C4-2B (cell line): Measurements from ENCODE around the gene EHD1.
A peak's percentile ranks its signal among the peaks of the same experiment; 100 is the strongest.

ENCODE experiments used
- H3K27ac ChIP-seq: fragments of 450-650 bp; 2 replicates; pipeline ENCODE4 v1.5.1; 2017
- ZFX ChIP-seq: fragments of 450-650 bp; IDR thresholded peaks from 2 replicates; pipeline ENCODE4 v1.6.1; 2017
- TF ChIP-seq, protein P1 (sequence below): fragments of 450-650 bp; conservative IDR thresholded peaks from 2 replicates; pipeline ENCODE4 v1.5.1; 2017; ENCODE audit warnings: mild to moderate bottlenecking

EHD1 gene

DNA sequence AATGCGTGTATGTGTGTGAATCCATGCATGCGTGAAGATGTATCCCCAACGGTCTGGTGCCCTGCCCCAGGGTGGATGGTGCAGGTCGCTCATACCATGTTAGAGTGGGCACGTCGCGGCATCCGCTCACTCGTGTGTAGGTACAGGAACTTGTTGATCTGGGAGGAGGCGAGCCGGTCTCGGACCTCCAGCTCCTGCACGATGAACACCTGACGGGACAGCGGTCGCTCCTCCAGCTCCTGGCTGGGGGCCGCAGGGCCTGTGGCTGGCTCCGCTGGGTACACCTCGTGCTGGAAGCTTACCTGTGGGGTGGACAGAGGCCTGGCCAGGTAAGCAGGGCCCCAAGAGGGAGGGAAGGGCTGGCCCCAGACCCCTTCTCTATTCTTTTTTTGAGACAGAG, 20.1 kb upstream of the EHD1 start:
- H3K27ac ChIP-seq: no peak overlapping the region
- TF ChIP-seq, protein P1, sequence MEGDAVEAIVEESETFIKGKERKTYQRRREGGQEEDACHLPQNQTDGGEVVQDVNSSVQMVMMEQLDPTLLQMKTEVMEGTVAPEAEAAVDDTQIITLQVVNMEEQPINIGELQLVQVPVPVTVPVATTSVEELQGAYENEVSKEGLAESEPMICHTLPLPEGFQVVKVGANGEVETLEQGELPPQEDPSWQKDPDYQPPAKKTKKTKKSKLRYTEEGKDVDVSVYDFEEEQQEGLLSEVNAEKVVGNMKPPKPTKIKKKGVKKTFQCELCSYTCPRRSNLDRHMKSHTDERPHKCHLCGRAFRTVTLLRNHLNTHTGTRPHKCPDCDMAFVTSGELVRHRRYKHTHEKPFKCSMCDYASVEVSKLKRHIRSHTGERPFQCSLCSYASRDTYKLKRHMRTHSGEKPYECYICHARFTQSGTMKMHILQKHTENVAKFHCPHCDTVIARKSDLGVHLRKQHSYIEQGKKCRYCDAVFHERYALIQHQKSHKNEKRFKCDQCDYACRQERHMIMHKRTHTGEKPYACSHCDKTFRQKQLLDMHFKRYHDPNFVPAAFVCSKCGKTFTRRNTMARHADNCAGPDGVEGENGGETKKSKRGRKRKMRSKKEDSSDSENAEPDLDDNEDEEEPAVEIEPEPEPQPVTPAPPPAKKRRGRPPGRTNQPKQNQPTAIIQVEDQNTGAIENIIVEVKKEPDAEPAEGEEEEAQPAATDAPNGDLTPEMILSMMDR: no peak
- TF ChIP-seq ZFX: no peak

GRCh38 chr11:64898076-64898445, 19.6 kb upstream of the EHD1 start:
- H3K27ac ChIP-seq: no peak overlapping the region
- TF ChIP-seq, protein P1: no peak
- TF ChIP-seq ZFX: no peak

DNA sequence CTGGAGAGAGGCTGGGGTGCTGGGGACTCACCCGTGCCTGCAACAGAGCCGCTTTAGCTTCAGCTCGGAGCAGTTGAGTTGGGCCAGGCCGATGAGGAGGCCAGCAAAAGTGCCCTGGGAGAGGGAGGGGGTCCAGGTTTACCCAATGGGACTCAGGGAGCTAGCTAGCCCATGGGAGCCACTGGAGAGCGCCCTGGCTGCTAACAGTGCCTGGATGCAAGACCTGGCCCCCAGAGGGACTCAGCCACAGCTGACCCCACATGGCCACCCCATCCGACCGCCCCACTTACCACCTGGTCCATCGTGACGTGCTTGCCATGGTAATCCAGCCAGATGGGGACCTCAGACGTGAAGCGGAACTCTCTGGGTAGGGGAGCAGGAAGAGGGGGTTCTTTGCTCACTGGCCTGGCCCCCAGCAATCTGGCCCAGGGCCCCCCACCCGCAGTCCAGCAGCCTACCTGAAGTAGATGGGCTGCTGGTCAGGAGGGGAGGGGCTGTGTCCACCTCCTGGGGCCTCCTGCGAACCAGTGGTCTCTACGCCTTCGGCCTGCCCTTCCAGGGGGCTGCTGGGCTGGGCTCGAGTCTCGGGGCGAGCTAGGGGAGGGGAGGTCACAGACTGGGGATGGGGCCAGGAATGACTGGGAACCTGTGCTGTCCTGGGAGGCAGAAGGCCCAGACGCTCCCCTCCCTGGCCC, 19.1 kb upstream of the EHD1 start:
- no peak for TF ChIP-seq ZFX
- TF ChIP-seq, protein P1: no peak
- H3K27ac ChIP-seq: no peak overlapping the region

DNA sequence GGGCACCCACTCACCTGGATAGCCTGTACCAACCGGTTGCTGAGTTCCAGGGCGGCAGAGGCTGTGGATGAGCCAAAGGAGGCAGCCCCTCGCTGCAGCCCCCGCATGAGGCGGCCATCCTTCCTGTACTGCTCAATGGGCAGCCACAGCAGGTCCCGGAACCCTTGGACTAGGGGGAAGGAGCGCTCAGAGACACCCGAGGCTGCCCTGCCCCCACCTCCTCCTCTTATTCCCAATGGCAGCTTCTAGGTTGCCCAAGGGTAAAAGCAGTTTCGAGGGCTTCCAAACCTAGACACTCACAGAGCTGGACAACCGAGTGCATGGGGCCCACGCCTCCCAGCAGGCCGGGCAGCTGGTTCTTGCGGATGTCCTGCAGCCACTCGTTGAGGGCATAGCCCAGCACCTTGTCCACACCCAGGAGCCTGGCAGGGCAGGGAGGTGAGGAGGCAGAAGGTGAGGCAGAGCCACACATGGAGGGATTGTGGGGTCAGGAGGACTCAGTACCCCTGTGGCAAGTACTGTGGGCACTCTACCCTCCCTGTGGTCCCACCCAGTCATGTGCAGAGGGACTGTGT, 18.1 kb upstream of the EHD1 start:
- no peak for TF ChIP-seq ZFX
- TF ChIP-seq, protein P1: no peak
- H3K27ac ChIP-seq: no peak overlapping the region

DNA sequence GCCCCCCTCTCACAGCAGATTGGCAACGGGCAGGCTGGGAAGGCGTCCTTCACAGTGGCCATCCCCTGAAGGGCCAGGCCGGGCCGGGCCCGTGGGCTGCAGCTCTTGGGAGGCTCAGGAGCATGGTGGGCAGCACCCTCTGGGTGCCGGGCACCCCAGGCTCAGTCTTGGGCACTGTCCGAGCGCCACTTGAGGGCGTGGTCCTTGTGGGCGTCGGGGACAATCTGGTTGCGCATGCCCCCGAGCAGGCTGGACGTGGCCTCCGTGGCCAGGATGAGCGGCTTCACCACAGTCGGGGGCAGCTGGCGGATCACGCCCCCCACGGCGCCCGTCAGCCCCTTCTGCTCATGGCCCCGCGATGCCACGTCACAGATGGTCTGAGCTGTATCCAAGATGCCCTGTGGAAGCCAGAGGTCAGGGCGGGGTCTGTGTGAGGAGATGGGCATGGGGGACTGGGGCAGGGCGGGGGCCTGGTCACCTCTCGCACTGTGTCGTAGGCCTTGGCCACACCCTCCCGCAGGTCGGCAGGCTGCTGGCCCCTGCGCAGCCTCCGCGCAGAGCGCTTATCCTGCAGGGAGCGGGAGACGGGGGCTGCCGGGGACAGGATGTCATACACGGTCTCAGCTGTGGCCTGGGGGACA, 16.5 kb upstream of the EHD1 start:
- H3K27ac ChIP-seq: no peak overlapping the region
- TF ChIP-seq, protein P1: no peak
- TF ChIP-seq ZFX: no peak

- H3K27ac ChIP-seq: no peak overlapping the region
- no peak for TF ChIP-seq ZFX
- TF ChIP-seq, protein P1: peak; percentile 95
Measured at GRCh38 chr11:64894070-64894811, 15.8 kb upstream of the EHD1 start.
